Measurements from ENCODE around the gene COQ9.

DNA sequence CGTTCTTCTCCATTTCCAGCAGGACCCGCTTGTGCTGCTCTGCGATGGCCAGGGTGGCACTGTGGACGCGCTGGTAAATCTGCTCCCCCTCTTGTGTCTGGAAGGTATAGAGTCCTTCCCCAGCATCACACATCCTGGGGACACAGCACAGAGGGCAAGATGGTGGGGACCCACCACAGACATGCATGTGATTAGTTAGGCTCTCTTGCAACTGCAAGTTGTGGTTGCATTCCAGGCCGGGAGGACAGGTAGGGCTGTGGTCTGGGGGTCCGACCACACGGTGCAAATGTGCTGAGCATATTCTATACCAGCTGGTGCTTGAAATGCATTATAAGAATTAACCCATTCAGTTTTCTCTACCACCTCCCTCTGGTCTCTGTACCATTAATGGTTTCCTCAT, 26.6 kb downstream of the COQ9 start:
- TF ChIP-seq EZH2 (IDR thresholded peaks at IDR 0.05; ENCODE audit: borderline replicate concordance, low read length): no peak
- TF ChIP-seq, protein P1, sequence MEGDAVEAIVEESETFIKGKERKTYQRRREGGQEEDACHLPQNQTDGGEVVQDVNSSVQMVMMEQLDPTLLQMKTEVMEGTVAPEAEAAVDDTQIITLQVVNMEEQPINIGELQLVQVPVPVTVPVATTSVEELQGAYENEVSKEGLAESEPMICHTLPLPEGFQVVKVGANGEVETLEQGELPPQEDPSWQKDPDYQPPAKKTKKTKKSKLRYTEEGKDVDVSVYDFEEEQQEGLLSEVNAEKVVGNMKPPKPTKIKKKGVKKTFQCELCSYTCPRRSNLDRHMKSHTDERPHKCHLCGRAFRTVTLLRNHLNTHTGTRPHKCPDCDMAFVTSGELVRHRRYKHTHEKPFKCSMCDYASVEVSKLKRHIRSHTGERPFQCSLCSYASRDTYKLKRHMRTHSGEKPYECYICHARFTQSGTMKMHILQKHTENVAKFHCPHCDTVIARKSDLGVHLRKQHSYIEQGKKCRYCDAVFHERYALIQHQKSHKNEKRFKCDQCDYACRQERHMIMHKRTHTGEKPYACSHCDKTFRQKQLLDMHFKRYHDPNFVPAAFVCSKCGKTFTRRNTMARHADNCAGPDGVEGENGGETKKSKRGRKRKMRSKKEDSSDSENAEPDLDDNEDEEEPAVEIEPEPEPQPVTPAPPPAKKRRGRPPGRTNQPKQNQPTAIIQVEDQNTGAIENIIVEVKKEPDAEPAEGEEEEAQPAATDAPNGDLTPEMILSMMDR (conservative IDR thresholded peaks at IDR 0.05 in 1 of 2, IDR thresholded peaks at IDR 0.05 in 1 of 2; ENCODE audit: extremely low read depth in 1 of 2, insufficient read depth in 1 of 2, low read depth in 1 of 2, low read length in 2 of 2): no peak
